Mucosa of stomach (tissue), 1 donor: ENCODE data around the gene CD109.
"Not testable (repeated sequence)": the region's sequence is repeated elsewhere in the genome, so short reads cannot be mapped to it uniquely, and the experiment has no call there.

ENCODE experiments used
- H3K27me3 ChIP-seq: one replicate; pipeline ENCODE4 v1.7.0; 2013; ENCODE audit warnings: mild to moderate bottlenecking, low read length; ENCODE audit not compliant: control insufficient read depth, insufficient read depth
- H3K36me3 ChIP-seq: one replicate; pipeline ENCODE4 v1.7.0; 2013; ENCODE audit warnings: low read length; ENCODE audit not compliant: control insufficient read depth, insufficient read depth
- H3K4me1 ChIP-seq: one replicate; pipeline ENCODE4 v1.7.0; 2013; ENCODE audit warnings: mild to moderate bottlenecking, low read length; ENCODE audit not compliant: control insufficient read depth, insufficient read depth
- H3K4me3 ChIP-seq: one replicate; pipeline ENCODE4 v1.7.0; 2013; ENCODE audit warnings: low read length
- H3K9ac ChIP-seq: one replicate; pipeline ENCODE4 v1.7.0; 2013; ENCODE audit warnings: mild to moderate bottlenecking, low read length, moderate library complexity
- H3K9me3 ChIP-seq: one replicate; pipeline ENCODE4 v1.7.0; 2013; ENCODE audit warnings: mild to moderate bottlenecking, low read length, moderate library complexity; ENCODE audit not compliant: control insufficient read depth
- donor health status: Pancreatic carcinoma.

The CD109 gene

DNA sequence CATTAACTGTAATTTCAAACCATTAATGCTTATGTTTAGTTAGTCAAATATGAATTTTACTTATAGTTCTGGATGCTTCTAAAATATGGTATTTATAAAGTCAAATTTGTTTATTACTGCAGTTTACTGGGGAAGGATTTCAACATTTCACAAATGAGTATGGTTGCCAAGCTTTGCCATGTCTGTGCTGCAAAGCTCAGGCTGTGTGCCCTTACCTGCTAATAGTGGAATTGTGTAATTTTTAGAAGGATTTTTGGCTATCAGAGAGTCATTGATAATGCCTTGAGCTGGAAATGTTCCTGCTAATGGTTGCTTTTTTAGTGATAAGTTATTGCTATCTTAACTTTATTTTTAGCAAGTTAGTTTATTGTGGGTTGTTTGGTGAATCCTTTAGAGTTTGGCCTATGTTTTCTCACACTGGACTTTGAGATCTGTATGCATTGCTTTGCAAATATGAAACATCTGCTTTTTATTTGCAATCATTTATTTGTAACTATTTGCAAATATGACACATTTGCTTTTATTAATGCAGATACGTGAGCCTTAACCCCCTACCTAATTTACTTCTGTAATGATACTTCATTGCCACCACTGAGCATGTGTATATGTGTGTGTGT lies 105.8 kb downstream of the CD109 start:
- Histone ChIP-seq H3K27me3 (no peaks in the 10 kb centered on the region), H3K4me1 (no peaks in the 10 kb centered on the region), H3K4me3 (no peak overlapping the region), H3K9me3 (no peaks in the 10 kb centered on the region), H3K9ac (no peak overlapping the region), H3K36me3 (no peaks in the 10 kb centered on the region)

DNA sequence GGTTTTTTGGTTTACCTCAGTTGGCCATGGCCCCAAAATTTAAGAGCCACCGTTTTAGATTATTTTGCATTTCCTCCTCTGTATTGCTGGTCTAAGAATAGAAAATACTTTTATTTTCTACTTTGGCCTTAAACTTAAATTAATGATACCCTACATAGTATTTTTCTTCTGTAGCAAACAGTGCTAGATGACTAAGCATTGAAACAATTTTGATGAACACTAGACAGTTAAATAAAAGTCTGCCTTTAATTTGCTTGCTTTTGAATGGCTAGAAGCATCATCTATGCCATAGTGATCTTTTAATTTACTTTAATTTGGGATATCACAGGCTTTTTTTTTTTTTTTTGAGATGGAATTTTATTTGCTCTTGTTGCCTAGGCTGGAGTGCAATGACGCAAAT lies 106.4 kb downstream of the CD109 start:
- H3K4me1 ChIP-seq = no peaks in the 10 kb centered on the region
- H3K27me3 ChIP-seq = no peaks in the 10 kb centered on the region
- H3K36me3 ChIP-seq = no peaks in the 10 kb centered on the region
- H3K9ac ChIP-seq = no peak overlapping the region
- H3K4me3 ChIP-seq = no peak overlapping the region
- no peaks in the 10 kb centered on the region for H3K9me3 ChIP-seq

DNA sequence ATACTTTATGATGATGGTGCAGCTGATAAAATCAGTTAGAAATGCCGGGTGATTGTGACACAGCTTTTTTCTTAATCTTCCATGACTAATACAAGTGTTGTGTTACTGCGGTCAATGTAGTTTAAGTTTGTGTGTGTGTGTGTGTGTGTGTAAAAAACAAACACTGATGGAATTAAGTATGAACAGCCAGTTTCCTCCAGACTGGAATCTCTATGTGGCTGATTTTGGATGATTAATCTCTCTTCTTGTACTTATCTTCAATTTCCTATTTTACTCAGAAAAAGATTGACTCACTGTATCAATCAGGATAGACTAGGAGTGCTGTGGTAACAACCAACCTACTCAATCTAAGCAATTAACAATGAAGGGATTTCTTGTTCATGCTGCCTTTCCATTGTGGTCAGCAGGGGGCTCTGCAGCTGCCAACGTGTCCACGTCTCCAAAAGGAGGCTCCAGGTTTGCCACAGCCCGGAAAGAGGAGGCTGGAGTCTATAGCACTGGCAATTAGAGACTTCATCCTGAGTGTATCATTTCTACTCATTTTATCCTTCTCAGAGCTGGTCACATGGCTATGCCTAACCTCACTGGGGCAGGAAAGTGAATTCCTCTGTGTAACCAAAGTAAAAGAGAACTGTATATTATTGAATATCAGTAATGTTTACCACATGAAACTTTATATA lies 107.7 kb downstream of the CD109 start:
- Histone ChIP-seq H3K9ac (no peak overlapping the region), H3K9me3 (no peaks in the 10 kb centered on the region), H3K27me3 (no peaks in the 10 kb centered on the region), H3K4me3 (no peak overlapping the region), H3K36me3 (no peaks in the 10 kb centered on the region), H3K4me1 (no peaks in the 10 kb centered on the region)

DNA sequence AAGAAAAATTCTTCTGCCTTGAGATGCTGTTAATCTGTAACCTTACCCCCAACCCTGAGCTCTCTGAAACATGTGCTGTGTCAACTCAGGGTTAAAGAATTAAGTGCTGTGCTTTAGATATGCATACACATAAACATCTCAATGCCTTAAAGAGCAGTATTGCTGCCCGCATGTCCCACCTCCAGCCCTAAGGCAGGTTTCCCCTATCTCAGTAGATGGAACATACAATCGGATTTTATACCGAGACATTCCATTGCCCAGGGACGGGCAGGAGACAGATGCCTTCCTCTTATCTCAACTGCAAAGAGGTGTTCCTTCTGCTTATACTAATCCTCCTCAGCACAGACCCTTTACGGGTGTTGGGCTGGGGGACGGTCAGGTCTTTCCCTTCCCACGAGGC lies 109.2 kb downstream of the CD109 start:
- not testable (repeated sequence) for H3K4me3 ChIP-seq, H3K9ac ChIP-seq, H3K9me3 ChIP-seq, H3K27me3 ChIP-seq, H3K36me3 ChIP-seq, H3K4me1 ChIP-seq

DNA sequence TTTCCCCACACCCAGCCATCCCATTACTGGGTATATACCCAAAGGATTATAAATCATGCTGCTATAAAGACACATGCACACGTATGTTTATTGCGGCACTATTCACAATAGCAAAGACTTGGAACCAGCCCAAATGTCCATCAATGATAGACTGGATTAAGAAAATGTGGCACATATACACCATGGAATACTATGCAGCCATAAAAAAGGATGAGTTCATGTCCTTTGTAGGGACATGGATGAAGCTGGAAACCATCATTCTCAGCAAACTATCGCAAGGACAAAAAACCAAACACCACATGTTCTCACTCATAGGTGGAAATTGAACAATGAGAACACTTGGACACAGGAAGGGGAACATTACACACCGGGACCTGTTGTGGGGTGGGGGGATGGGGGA lies 110.0 kb downstream of the CD109 start:
- not testable (repeated sequence) for H3K4me1 ChIP-seq, H3K9ac ChIP-seq, H3K27me3 ChIP-seq, H3K9me3 ChIP-seq, H3K36me3 ChIP-seq, H3K4me3 ChIP-seq

DNA sequence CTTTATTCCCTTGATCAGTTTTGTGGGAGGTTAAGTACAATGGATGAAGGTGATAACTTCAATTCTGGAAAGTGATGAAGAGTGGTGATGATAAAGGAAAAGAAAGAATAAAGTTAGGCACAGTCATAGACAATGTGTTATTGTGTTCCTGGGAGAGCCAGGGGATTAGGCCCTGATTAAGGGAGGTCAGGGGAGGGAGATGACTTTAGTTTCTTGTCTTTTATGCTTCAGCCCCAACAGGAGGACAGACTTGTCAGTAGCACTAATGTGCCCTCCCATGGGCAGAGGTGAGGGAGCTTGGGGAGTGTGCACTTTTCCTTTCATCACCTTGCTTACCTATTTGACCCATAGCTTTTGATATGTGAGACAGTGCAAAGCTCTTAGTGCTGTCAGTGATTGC lies 115.7 kb downstream of the CD109 start:
- Histone ChIP-seq H3K36me3 (no peaks in the 10 kb centered on the region), H3K9me3 (no peaks in the 10 kb centered on the region), H3K9ac (no peak overlapping the region), H3K4me1 (no peaks in the 10 kb centered on the region), H3K27me3 (no peaks in the 10 kb centered on the region), H3K4me3 (no peak overlapping the region)

DNA sequence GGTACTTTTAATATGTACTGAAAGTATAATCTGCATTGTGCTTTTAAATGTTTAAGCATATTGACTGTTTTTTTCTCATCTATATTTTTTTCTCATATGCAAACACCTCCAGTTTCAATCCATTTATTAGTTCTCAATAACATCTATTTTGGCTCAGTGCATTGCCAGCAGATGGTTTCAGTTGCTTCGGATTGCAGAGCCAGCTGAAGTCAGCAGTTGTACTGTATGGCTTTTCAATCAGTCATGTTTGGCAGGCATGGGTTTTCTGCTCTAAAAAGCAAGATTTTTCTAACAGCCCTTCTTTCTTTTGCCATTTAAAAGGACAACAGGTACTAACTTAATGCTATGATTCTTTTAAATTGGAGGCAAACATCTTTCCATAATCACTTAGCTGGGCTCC lies 121.2 kb downstream of the CD109 start:
- Histone ChIP-seq H3K27me3 (no peaks in the 10 kb centered on the region), H3K4me3 (no peak overlapping the region), H3K9me3 (no peaks in the 10 kb centered on the region), H3K9ac (no peak overlapping the region), H3K4me1 (no peaks in the 10 kb centered on the region), H3K36me3 (no peaks in the 10 kb centered on the region)

DNA sequence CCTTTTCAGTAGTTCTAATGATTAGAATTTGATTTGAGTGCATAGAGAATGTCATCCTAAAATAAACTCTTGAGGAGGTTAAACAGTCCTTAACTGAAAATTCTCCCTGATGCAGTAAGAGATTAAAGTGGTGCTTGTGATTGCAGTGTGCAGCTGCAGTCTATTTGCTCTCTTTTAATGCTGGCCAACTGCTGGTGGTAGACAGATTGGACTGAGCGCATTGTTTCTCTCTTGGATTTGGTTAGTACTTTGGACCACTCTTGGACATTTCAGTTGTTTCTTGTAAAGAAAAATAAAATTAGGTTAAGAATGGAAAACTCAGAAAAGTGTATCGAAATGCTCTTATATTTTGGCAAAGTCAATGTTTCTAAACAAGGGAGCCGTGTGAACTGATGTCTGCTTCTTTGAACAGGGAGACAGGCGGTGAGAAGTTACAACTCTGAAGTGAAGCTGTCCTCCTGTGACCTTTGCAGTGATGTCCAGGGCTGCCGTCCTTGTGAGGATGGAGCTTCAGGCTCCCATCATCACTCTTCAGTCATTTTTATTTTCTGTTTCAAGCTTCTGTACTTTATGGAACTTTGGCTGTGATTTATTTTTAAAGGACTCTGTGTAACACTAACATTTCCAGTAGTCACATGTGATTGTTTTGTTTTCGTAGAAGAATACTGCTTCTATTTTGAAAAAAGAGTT lies 127.2 kb downstream of the CD109 start:
- no peaks in the 10 kb centered on the region for H3K9me3 ChIP-seq
- no peaks in the 10 kb centered on the region for H3K27me3 ChIP-seq
- H3K9ac ChIP-seq = no peak overlapping the region
- no peaks in the 10 kb centered on the region for H3K4me1 ChIP-seq
- H3K36me3 ChIP-seq = no peaks in the 10 kb centered on the region
- H3K4me3 ChIP-seq = no peak overlapping the region

DNA sequence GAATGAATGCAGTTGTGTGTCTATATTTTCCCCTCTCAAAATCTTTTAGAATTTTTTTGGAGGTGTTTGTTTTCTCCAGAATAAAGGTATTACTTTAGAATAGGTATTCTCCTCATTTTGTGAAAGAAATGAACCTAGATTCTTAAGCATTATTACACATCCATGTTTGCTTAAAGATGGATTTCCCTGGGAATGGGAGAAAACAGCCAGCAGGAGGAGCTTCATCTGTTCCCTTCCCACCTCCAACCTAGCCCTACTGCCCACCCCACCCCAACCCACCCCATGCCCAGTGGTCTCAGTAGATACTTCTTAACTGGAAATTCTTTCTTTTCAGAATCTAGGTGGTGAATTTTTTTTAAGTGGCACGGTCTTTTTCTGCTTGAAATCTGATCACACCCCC lies 127.8 kb downstream of the CD109 start:
- Histone ChIP-seq H3K27me3 (no peaks in the 10 kb centered on the region), H3K9ac (no peak overlapping the region), H3K36me3 (no peaks in the 10 kb centered on the region), H3K9me3 (no peaks in the 10 kb centered on the region), H3K4me3 (no peak overlapping the region), H3K4me1 (no peaks in the 10 kb centered on the region)

DNA sequence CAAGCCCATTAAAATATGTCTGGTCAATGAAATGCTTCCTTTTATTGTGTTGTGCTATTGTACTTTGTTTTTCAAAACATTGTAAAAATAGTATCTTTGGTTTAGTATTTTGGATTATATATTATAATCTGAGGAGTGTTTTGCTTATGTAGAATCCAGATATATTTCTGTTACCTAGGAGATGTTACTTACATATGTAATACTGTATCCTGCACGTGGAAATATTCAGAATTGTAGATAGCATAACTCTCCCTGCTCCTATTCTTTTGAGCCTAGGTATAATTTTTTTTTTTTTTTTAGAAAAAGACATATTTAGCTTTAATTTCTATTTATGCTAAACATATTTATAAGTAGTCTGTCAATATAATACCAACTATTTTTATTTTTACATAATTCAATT lies 130.6 kb downstream of the CD109 start:
- Histone ChIP-seq H3K27me3 (no peaks in the 10 kb centered on the region), H3K9me3 (no peaks in the 10 kb centered on the region), H3K4me1 (no peaks in the 10 kb centered on the region), H3K4me3 (no peak overlapping the region), H3K36me3 (no peaks in the 10 kb centered on the region), H3K9ac (no peak overlapping the region)

DNA sequence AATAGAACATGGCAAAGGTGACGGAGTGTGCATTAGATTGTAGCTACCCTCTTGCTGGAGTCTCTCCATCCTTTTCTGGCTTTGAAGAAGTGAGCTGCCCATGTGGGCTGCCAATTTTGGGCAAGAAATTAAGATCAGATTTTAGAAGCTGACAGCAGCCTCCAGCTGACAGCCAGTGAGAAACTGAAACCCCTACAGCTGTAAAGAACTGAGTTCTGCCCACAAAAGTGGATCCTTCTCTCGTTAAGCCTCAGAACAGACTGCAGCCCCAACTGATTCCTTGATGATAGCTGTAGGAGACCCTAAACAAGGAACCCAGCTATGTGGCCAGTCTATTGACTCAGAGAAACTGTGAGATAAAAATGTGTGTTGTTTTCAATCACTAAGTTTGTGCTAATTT lies 134.1 kb downstream of the CD109 start:
- Histone ChIP-seq H3K9ac (no peak overlapping the region), H3K4me3 (no peak overlapping the region), H3K4me1 (no peaks in the 10 kb centered on the region), H3K9me3 (no peaks in the 10 kb centered on the region), H3K36me3 (no peaks in the 10 kb centered on the region), H3K27me3 (no peaks in the 10 kb centered on the region)

DNA sequence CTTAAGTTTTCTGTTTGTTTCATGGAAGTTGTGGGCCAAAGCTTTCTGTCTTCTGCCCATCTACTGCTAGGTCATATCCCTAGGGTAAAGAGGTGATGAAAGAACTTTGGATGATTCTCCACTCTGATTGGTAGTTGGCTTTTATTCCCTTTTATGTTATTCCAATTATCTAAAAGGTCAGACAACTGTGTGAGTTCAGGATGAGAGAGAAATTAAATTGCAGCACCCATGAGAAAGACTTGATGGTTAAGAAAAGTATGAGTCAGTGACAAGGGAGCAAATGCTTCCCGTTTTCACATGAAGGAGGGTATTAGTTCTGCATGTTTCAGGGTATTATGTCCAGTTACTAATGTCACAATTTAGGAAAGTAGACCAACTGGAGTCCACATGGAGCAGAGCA lies 136.3 kb downstream of the CD109 start:
- Histone ChIP-seq H3K36me3 (no peaks in the 10 kb centered on the region), H3K9me3 (no peaks in the 10 kb centered on the region), H3K4me3 (no peak overlapping the region), H3K9ac (no peak overlapping the region), H3K27me3 (no peaks in the 10 kb centered on the region), H3K4me1 (no peaks in the 10 kb centered on the region)
